GM18498 (cell line): ENCODE data around the gene DNLZ.

Source experiments
- ATAC-seq: cut with Tn5 transposase; IDR thresholded peaks from one replicate; pipeline ENCODE4 v1.9.1; 2021; ENCODE audit warnings: mild to moderate bottlenecking, moderate library complexity; ENCODE audit not compliant: unreplicated experiment

DNLZ gene

GRCh38 chr9:136345281-136346156, 18.0 kb downstream of the DNLZ start:
- no peak for ATAC-seq

DNA sequence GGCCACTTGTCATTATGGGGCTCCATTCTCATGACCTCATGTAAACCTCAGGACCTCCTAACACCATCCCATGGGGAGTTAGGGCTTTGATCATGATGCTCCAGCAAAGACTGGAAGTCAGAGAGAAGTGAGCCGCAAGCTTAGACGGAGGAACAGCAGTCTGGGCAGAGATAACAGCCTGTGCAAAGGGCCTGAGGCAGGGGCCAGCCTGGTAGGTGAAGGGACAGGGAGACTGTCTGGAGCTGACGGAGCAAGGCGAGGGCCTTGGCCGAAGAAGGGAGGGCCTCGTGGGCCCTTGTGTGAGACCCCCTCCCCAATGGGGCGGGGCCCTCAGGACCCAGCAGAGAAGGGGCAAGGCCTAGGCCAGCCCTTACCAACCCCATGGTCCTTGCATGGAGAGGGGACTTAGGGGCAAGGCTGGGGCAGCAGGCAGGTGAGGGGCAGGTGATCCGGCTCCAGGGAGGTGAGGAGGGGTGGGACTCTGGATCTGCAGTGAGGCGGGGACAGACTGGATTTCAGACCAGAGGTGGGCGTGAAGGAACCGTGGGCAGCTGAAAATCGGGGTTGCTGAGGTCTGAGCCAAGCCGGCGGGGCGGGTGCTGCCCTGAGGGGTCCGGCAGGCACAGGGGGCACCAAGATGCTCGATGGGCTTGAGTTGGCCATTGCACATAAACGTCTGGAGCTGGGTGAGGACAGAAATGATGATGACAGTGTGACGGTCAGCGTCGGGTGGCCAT, 18.8 kb downstream of the DNLZ start:
- ATAC-seq = no peak

DNA sequence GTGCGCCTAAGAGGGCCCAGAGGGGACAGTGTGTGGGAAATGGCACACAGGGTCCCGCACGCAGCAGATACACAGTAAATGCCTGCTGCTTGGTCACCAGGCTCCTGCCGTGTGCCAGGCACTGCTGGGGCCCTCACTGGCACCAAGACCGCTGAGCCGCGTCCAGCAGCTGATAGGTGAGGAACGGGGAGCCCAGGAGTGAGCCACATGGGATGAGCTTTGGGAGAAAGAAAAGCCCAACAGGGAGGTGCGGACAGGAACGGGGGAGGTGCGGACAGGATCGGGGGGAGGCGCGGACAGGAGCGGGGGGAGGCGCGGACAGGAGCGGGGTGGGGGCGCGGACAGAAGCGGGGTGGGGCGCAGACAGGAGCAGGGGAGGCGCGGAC, 19.7 kb downstream of the DNLZ start:
- no peak for ATAC-seq

DNA sequence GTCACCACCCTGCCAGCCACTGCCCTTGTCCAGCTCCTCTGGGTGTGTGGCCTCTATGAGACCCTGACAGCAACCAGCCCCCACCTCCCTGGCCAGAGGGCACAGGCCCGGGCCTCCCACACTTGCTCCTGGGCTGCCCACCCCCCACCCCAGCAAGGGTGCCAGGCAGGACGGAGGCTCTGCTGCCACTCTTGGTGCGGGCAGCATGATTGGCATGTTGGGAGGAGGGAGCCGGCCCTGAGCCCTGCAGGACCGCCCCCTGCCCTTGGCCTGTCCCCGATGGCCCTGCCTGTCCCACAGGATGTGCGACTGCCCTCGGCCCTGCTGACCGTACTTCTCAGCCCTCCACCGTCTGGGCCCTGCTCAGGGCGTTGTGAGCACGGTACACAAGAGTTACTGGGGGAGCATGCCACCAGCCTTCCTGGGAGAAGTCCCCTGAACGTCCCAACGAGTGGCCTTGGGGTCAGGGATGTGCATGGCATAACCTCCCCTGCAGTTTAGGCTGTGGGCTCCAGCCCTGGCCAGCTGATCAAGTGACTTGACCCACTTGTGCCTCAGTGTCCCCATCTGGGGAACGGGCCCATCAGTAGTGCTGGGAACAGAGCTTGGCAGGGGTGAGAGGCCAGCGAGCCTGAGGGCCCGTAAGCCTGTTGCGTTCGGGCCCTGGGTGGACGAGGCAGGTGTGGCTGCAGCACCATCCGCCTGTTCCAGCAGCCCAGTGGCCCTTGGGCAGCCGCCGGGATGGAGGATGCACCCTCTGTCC, 20.2 kb downstream of the DNLZ start:
- no peak for ATAC-seq

DNA sequence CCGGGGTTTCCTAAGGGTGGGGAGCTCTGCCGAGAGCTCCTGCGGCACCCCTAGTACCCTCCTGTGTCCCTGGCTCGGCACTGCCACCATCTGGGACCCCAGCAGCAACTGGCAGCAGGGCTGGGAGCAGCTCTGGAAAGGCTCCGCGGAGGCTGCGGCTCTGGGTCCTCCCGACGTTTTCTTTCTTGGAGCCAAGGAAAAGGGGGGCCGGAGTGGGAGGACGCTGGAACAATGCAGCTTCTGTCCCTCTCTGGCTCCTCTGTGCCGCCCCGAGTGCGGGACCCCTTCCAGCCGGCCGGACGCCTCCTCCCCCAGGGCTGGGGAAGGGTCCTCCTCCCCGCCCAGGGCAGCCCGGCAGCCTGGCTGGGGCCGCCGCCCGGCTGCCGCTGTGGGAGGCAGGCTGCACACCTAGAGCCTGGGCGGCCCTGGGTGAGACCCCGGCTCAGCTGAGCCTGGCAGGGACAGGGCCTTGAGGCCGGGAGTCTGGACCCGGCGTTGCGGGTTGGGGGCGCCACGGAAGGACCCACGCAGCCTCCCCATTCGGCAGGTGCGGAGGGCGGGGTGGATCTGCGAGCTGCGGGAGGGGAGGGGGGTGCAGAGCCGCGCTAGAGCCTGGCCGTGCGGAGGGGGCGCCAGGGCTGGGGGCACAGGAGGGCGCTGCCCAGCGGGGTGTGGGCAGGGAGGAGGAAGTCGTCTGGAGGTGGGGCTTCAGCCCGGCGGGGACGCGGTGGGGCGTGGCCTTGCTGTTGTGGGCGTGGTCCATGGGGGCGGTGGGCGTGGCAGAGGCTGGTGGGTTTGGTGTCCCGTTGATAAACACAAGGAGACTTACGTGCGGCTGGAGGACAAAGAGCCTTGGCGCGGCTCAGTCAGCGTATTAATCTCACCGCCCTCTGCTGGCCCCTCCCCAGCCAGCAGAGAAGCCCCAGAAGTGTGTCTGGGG, 21.1 kb downstream of the DNLZ start:
- no peak for ATAC-seq

- no peak for ATAC-seq
Observed at GRCh38 chr9:136341769-136342168, 21.8 kb downstream of the DNLZ start.

DNA sequence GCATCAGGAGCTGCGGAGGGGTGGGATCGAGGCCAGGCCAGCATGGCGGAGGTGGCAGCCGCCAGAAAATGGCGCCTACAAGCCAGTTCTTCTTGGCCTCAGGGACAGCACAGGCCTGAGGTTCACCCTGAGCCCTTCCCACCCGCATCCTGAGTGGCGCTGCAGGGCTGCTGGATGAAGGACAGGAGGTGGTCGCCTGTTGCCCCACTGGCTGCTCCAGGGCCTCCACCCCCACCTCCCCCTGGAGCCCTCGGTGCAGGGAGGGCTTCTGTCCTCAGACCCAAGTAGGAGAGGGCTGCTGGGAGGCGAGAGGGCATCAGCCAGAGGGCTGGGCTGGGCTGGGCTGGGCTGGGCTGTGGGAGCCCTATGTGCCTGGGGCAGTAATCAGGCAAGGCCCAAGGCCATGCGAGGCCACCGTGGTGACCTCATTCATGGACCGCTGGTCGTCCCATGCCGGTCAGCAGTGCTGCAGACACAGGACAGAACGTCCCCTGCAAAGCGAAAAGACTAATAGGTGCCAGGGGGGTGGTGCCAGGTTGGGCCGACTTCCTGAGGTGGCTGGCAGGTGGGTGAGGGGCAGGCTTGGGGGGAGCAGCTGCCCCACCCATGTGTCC, 22.4 kb downstream of the DNLZ start:
- no peak for ATAC-seq

- ATAC-seq = no peak
Observed at GRCh38 chr9:136340356-136341041, 23.0 kb downstream of the DNLZ start.

DNA sequence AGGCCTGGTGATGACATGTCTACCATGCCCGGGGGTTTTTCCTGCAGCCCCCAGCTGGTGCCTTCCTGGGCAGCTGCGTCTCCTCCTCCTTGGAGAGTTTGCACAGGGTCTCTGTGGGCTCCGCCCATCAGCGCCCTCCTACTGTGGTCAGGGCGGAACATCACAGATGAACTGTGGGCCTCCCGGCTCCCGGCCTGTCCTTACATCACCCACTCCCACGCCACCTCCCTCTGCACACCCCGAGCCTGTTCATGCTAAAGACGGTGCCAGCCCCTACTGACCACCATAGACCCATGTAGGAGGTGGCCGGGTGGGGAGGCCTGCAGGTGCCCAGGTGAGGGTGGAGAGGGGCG, 23.6 kb downstream of the DNLZ start:
- no peak for ATAC-seq

DNA sequence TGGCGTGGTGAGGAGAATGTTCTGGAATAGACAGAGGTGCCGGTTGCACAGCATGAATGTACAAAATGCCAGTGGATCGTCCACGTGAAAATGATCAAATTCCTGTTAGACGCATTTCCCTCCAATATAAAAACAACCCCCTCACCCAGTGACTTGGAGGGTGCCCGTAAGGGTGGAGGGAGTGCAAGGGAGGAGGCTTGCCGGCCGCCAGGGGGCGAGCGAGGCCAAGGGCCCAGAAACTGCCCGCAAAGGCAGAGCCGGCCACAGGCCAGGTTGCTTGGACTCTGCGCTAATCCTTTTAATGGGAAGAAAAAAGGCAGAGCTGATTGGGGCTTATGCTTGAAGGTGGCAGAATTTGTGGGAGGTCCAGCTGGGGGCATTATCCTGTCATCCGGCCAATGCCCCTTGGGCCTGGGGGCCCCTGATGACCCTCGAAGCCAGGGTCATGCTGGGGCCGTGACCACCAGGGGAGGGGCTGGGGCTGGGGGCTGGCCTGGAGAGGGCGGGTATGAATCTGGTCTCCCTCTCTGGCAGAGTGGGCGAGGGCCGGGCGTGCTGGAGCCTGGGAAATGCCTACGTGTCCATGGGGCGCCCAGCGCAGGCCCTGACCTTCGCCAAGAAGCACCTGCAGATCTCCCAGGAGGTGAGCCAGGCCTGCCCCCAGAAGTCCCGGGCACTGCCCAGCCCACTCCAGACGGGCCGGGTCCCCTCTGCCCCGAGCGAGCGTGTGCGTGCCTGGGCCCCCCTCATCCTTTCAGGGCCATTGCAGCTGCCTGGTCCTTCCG, 24.2 kb downstream of the DNLZ start:
- no peak for ATAC-seq

- ATAC-seq = no peak
Observed at GRCh38 chr9:136338511-136338910, 25.0 kb downstream of the DNLZ start.

- ATAC-seq = no peak
Observed at GRCh38 chr9:136337416-136338395, 25.8 kb downstream of the DNLZ start.

DNA sequence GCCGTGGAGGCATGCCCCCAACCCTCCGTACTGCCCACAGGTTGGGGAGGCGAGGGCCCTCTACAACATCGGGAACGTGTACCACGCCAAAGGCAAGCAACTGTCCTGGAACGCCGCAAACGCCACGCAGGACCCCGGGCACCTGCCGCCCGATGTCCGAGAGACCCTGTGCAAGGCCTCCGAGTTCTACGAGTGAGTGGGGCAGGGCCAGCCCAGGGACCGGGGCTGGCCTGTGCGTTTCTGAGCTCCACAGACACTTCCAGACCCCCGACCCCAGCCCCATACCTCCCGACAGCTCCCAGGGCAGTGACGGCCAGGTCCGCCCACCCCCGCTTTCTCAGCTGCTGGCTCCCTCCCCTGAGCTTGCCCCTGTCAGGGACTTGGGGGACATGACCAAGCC, 26.7 kb downstream of the DNLZ start:
- no peak for ATAC-seq

GRCh38 chr9:136336156-136336870, 27.2 kb downstream of the DNLZ start:
- ATAC-seq = no peak

GRCh38 chr9:136335296-136336155, 28.0 kb downstream of the DNLZ start:
- ATAC-seq = no peak

DNA sequence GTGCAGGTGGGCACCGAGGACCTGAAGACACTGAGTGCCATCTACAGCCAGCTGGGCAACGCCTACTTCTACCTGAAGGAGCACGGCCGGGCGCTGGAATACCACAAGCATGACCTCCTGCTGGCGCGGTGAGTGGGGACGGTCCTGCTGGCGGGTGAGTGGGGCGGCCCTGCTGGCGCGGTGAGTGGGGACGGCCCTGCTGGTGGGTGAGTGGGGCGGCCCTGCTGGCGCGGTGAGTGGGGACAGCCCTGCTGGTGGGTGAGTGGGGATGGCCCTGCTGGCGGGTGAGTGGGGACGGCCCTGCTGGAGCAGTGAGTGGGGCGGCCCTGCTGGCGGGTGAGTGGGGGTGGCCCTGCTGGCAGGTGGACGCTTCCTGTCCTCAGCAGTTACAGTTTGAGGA, 29.0 kb downstream of the DNLZ start:
- no peak for ATAC-seq
